HEK293T (cell line): ENCODE measurements around the gene PET117.

ENCODE experiments used
- ELF4 ChIP-seq: fragments of 450-650 bp; IDR thresholded peaks from 2 replicates; pipeline ENCODE4 v1.6.1; 2017; ENCODE audit warnings: antibody characterized with exemption
- FOXA1 ChIP-seq: fragments of 450-650 bp; IDR thresholded peaks from 2 replicates; pipeline ENCODE4 v1.6.1; 2016; ENCODE audit warnings: mild to moderate bottlenecking
- LEF1 ChIP-seq: fragments of 450-650 bp; IDR thresholded peaks from 2 replicates; pipeline ENCODE4 v1.6.1; 2017; ENCODE audit warnings: mild to moderate bottlenecking, borderline replicate concordance
- SP1 ChIP-seq: fragments of 450-650 bp; IDR thresholded peaks from 2 replicates; pipeline ENCODE4 v1.6.1; 2017
- SUZ12 ChIP-seq: fragments of 450-650 bp; IDR thresholded peaks from 2 replicates; pipeline ENCODE4 v1.6.1; 2016; ENCODE audit warnings: mild to moderate bottlenecking
- TARDBP ChIP-seq: fragments of 450-650 bp; IDR thresholded peaks from 2 replicates; pipeline ENCODE4 v1.6.1; 2016

DNA sequence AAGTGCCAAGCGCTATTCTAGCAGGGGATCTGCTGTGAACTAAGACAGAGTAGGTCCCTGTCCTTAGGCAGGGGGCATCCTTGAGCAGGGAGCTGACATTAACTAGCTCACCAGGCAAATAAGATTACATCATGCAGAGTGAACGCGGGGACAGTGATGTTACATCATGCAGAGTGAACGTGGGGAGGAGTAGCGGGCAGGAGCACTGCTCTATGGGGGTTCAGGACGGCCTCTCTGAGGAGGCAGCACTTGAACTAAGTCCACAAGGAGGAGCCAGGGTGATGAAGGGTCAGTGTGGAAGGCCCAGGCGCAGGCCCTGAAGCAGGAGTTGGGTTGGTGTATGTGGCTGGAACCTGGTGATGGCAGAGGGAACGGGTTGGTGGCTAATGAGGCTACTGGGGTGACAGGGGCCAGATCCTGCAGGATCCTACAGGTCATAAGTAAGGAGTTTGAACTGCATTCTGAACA lies 38.7 kb downstream of the PET117 start:
- TF ChIP-seq ELF4 (no peak), LEF1 (no peak), SP1 (no peak), SUZ12 (no peak), FOXA1 (no peak), TARDBP (no peak)
